Kidney (tissue), 14 donors: Measurements from ENCODE around the gene HTR1D. TPM values are rescaled to one million over a fixed set of nuclear protein-coding genes. Genes with fewer than 3 reads are reported as not detected.

ENCODE experiments used
- DNase-seq, 5 donors: peaks; one replicate each; pipeline ENCODE4 v3.0.0-alpha.2; 2013 to 2020
- FAIRE-seq: peaks from 2 replicates; lab custom pipeline; 2012; peaks lifted over from hg19 to GRCh38; lab: Jason Lieb, UNC
- H3K27ac ChIP-seq, 2 donors: one replicate each; pipeline ENCODE4 v1.7.0; 2013; ENCODE audit warnings: low read depth in 2 of 2, low read length in 2 of 2, inconsistent platforms in 1 of 2
- H3K27me3 ChIP-seq: one replicate; pipeline ENCODE4 v1.7.1; 2013; ENCODE audit warnings: low read length, inconsistent platforms; ENCODE audit not compliant: control insufficient read depth, insufficient read depth
- H3K36me3 ChIP-seq, 3 donors: one replicate each; pipeline versions ENCODE4 v1.7.0 to v1.7.1; 2013; ENCODE audit warnings: low read length in 3 of 3, control low read depth in 1 of 3, inconsistent platforms in 1 of 3; ENCODE audit not compliant: insufficient read depth in 3 of 3, control insufficient read depth in 2 of 3
- H3K4me1 ChIP-seq, 3 donors: one replicate each; pipeline versions ENCODE4 v1.7.0 to v1.7.1; 2013; ENCODE audit warnings: low read length in 3 of 3, inconsistent platforms in 1 of 3, low read depth in 1 of 3; ENCODE audit not compliant: control insufficient read depth in 2 of 3, insufficient read depth in 2 of 3
- H3K4me3 ChIP-seq, 3 donors: one replicate each; pipeline versions ENCODE4 v1.7.0 to v1.8.1; 2013; ENCODE audit warnings: low read length in 3 of 3, control low read depth in 1 of 3, inconsistent platforms in 1 of 3
- H3K9ac ChIP-seq, 3 donors: one replicate each; pipeline versions ENCODE4 v1.7.0 to v1.7.1; 2013; ENCODE audit warnings: low read length in 3 of 3, control low read depth in 1 of 3, inconsistent platforms in 1 of 3
- H3K9me3 ChIP-seq, 3 donors: one replicate each; pipeline versions ENCODE4 v1.7.0 to v1.7.1; 2013; ENCODE audit warnings: low read length in 3 of 3, control low read depth in 1 of 3, inconsistent platforms in 1 of 3; ENCODE audit not compliant: control insufficient read depth in 2 of 3, insufficient read depth in 1 of 3
- CTCF ChIP-seq: IDR thresholded peaks from 3 replicates; pipeline ENCODE4 v1.5.1; 2012; ENCODE audit warnings: mild to moderate bottlenecking, moderate library complexity, borderline replicate concordance; ENCODE audit not compliant: insufficient read depth; ENCODE audit errors: extremely low read depth
- intact Hi-C: fragments of 100-400 bp; cut with DNase I; formaldehyde crosslinking; loops from one replicate; pipeline ENCODE4 v1.11.1; 2022
- polyA plus RNA-seq: library from polyadenylated mRNA; stranded (reverse); fragments of 350-450 nt; fragmentation: Illumina TruSeq; extraction: RNeasy Lipid Tissue Mini Kit (QIAGEN cat#74804); gene quantifications from one replicate; pipeline ENCODE4 v1.2.3, GENCODE V29; 2014; ENCODE audit warnings: low read depth, low replicate concordance; ENCODE audit not compliant: insufficient read depth
- total RNA-seq: library from RNA; stranded (reverse); fragmentation: NEBNext Ultra II Directional; extraction: Animal tissue kit (Norgen Biotek cat#: 25700); gene quantifications from one replicate; pipeline ENCODE4 v1.2.1, GENCODE V29; 2021
- donor health status: control.
- donor health status: control.
- donor health status: control.
- donor health status: control.
- donor health status: control.
- donor health status: DM: yes; HTN: yes; CAD: no.
- donor health status: Normal renal cell carcinoma (clear cell type).

HTR1D gene
- total and polyA plus RNA-seq, 2 donors from 2014 or later, result 0.09 TPM; not detected in 1

- Histone ChIP-seq H3K27me3 (no peaks in the 10 kb centered on the region), H3K9me3 (no peaks in the 10 kb centered on the region), H3K9ac (peak within 1 kb of the TSS; percentile 73 to 86 (median 85)), H3K4me1 (peaks cover 0 to 23% (median 19%) of the 10 kb centered on the region in 3 donors), H3K36me3 (no peaks in the 10 kb centered on the region), H3K27ac (peak within 1 kb of the TSS; percentile 90 to 93), H3K4me3 (peak within 1 kb of the TSS; percentile 81 to 95 (median 85))
- FAIRE-seq (no peak), DNase-seq (peak; percentile 93 to 97 (median 94))
- intact Hi-C loops, result no loop called here
- peak; percentile 22 for TF ChIP-seq CTCF
These were observed 48.7 kb downstream of the HTR1D start, which contains the start of gene LUZP1 for GRCh38 chr1:23168445-23169194. Gene LUZP1, minus strand, starts transcription at chr1:23168856.

GRCh38 chr1:23168079-23168444 lies 49.2 kb downstream of the HTR1D start:
- Histone ChIP-seq H3K9ac (peak overlapping the region; percentile 59 to 85 (median 76)), H3K4me3 (peak overlapping the region; percentile 81 to 86 (median 84)), H3K36me3 (no peaks in the 10 kb centered on the region), H3K9me3 (no peaks in the 10 kb centered on the region), H3K27me3 (no peaks in the 10 kb centered on the region), H3K27ac (peak overlapping the region; percentile 90 to 93), H3K4me1 (peaks cover 0 to 25% (median 19%) of the 10 kb centered on the region in 3 donors)
- DNase-seq (peak in 1 of 5 donors; percentile 81), FAIRE-seq (no peak)
- TF ChIP-seq CTCF, result no peak
- intact Hi-C loops, result no loop called here

- intact Hi-C loops, result no loop called here
- peak overlapping the region; percentile 74 to 95 (median 85) for H3K4me3 ChIP-seq
- DNase-seq (peak; percentile 58 to 79 (median 69)), FAIRE-seq (no peak)
- peak overlapping the region; percentile 58 to 86 (median 73) for H3K9ac ChIP-seq
- H3K4me1 ChIP-seq, result peaks cover 0 to 25% (median 19%) of the 10 kb centered on the region in 3 donors
- H3K27me3 ChIP-seq, result no peaks in the 10 kb centered on the region
- no peaks in the 10 kb centered on the region for H3K36me3 ChIP-seq
- TF ChIP-seq CTCF, result no peak
- peak overlapping the region; percentile 81 to 93 for H3K27ac ChIP-seq
- H3K9me3 ChIP-seq, result no peaks in the 10 kb centered on the region
These were observed 49.8 kb downstream of the HTR1D start for GRCh38 chr1:23167353-23168078.
